Testis (tissue), 2 donors: ENCODE data around the gene GMEB2.

Source experiments
- POLR2A ChIP-seq: fragments of 450-650 bp; IDR thresholded peaks from one replicate; pipeline ENCODE4 v1.6.1; 2017; ENCODE audit warnings: antibody characterized with exemption, mild to moderate bottlenecking, moderate library complexity
- TF ChIP-seq, protein P1 (sequence below), 3 experiments: fragments of 450-650 bp in 2 of 3; fragments of 200-600 bp in 1 of 3; sonication (generic) in 1 of 3; IDR thresholded peaks; one replicate each; pipeline ENCODE4 v1.5.1; 2016 to 2019; ENCODE audit warnings: antibody characterized with exemption in 3 of 3, mild to moderate bottlenecking in 2 of 3, moderate library complexity in 1 of 3

DNA sequence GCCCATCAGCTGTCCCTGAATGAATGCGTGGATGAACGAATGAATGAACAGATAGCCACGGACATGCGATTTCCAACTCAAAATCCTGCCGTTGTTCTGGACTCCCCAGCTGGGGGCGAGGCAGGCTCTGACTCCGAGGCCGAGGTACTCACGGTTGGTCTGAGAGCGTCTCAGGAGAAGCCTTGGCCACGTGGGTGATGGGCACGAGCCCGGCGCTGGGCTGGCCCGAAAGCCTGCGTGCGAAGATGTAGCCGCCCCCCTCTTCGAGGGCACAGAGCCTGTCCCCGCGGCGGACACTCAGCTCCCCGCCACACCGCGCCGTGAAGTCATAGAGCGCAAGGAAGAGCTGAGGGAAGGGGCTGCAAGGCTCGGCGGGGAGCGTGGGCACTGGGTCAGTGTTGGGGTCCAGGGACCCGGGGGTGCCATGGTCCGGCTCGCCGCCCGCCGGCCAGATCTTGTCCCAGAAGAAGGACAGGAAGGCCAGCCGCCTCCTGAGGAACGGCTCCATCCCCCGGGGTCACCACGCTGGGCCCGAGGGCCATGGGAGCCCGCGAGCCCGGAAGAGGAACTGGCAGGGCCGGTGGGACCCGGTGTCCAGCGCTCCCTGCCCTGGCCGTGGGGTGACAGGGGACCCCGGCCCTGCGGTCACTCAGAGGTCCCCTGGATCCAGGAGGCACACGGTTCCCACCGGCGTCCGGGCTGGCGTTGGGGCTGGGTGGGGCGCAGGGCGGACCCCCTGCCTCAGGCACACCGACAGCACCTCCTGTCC lies 79.8 kb downstream of the GMEB2 start:
- TF ChIP-seq, protein P1, sequence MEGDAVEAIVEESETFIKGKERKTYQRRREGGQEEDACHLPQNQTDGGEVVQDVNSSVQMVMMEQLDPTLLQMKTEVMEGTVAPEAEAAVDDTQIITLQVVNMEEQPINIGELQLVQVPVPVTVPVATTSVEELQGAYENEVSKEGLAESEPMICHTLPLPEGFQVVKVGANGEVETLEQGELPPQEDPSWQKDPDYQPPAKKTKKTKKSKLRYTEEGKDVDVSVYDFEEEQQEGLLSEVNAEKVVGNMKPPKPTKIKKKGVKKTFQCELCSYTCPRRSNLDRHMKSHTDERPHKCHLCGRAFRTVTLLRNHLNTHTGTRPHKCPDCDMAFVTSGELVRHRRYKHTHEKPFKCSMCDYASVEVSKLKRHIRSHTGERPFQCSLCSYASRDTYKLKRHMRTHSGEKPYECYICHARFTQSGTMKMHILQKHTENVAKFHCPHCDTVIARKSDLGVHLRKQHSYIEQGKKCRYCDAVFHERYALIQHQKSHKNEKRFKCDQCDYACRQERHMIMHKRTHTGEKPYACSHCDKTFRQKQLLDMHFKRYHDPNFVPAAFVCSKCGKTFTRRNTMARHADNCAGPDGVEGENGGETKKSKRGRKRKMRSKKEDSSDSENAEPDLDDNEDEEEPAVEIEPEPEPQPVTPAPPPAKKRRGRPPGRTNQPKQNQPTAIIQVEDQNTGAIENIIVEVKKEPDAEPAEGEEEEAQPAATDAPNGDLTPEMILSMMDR (IDR thresholded peaks at IDR 0.05) = no peak
- no peak for TF ChIP-seq POLR2A
